Breast epithelium (tissue), 3 donors: ENCODE data around the gene DTL.

Experiments
- POLR2A ChIP-seq: fragments of 450-650 bp; IDR thresholded peaks from one replicate; pipeline ENCODE4 v1.6.1; 2016; ENCODE audit warnings: antibody characterized with exemption, mild to moderate bottlenecking, moderate library complexity
- POLR2AphosphoS5 ChIP-seq, 3 donors: sonication (generic); formaldehyde crosslinking; IDR thresholded peaks; one replicate each; pipeline ENCODE4 v1.6.1; 2017; ENCODE audit warnings: antibody characterized with exemption in 3 of 3
- TF ChIP-seq, protein P1 (sequence below), 3 donors: fragments of 450-650 bp; IDR thresholded peaks; one replicate each; pipeline ENCODE4 v1.5.1; 2016 to 2017; ENCODE audit warnings: antibody characterized with exemption in 3 of 3, mild to moderate bottlenecking in 3 of 3, moderate library complexity in 3 of 3

DNA sequence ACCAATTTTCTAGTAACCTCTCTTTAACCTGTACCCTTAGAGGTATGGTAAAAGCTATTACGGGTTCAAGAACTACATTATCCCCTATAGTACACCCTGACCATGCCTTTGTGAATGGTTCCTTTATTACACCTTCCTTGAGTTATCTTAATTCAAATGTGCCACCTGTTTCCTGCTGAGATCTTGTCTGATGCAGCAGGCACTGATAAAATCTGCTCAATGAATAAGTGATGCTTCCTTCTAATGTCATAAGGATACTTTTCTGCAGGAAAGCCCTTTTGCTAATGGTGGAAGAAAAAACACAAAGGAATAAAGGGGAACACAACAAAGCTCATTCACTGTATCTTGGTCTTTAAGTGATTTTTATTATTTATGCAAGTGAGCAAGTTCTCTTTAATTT is 26.0 kb upstream of the DTL start:
- TF ChIP-seq POLR2AphosphoS5 (IDR thresholded peaks at IDR 0.05) (no peak), POLR2A (no peak)
- TF ChIP-seq, protein P1, sequence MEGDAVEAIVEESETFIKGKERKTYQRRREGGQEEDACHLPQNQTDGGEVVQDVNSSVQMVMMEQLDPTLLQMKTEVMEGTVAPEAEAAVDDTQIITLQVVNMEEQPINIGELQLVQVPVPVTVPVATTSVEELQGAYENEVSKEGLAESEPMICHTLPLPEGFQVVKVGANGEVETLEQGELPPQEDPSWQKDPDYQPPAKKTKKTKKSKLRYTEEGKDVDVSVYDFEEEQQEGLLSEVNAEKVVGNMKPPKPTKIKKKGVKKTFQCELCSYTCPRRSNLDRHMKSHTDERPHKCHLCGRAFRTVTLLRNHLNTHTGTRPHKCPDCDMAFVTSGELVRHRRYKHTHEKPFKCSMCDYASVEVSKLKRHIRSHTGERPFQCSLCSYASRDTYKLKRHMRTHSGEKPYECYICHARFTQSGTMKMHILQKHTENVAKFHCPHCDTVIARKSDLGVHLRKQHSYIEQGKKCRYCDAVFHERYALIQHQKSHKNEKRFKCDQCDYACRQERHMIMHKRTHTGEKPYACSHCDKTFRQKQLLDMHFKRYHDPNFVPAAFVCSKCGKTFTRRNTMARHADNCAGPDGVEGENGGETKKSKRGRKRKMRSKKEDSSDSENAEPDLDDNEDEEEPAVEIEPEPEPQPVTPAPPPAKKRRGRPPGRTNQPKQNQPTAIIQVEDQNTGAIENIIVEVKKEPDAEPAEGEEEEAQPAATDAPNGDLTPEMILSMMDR (IDR thresholded peaks at IDR 0.05): no peak
